22Rv1 (cell line): ENCODE measurements around the gene CPA3.

Source experiments
- CTCF ChIP-seq: fragments of 450-650 bp; IDR thresholded peaks from 2 replicates; pipeline ENCODE4 v1.5.1; 2017; ENCODE audit warnings: mild to moderate bottlenecking
- ZFX ChIP-seq: fragments of 450-650 bp; IDR thresholded peaks from 2 replicates; pipeline ENCODE4 v1.6.1; 2017; ENCODE audit warnings: antibody characterized with exemption, borderline replicate concordance

DNA sequence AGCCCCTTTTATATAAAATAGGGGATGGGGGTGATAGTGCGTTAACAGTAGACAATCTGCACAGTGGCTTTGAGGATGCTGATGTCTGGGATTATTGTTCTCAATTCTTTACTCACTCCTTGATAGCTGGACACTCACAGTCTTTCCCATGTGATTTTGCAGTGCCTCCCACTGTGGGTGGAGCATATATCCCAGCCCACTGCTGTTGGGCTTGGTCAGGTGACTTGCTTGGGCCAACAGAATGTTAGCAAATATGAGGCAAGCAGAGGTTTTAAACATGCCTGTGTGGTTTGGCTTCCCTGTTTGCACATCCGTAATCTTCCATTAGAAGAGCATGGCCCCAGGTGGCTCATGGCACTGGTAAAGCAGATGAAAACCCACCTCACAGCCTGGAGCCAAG is 46.5 kb downstream of the CPA3 start:
- TF ChIP-seq CTCF (no peak), ZFX (no peak)
